ENCODE measurements around the gene XRN1. TPM values are rescaled to one million over a fixed set of nuclear protein-coding genes. Genes with fewer than 3 reads are reported as not detected.

The XRN1 gene
- polyA plus RNA-seq, 1 donor (not counting 4 experiments of a cell fraction or from before 2014, with no cell fraction given) = 14.4 TPM

DNA sequence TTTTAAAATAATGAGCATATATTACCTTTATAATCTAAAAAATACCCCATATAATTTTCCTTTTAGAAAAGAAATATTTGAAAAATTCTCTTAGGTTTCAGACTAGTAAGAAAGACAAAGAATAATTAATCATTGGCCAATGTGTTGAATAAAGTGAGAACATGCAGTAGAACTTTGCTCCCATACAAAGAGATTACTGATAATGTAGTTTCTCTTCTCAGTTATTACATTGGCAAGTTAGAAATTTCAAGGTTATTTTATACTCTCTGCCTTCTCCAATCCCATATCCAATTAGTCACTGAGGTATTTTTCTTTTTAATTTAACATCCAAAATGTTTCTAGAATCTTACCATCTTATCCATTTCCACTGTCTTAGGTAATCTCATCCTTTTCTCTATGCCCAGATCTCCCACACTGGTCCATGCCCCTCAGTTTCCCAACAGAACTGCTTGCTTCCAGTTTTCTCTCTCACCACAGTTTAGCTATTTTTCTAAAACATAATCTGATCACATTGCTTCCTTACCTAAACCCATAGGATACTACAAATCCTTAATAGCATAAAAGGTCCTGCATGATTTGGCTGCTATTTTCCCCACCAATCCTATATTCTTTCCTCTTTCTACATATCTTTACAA is 10.8 kb downstream of the XRN1 start:
- Histone ChIP-seq H2AFZ (ENCODE audit: control insufficient read depth, low read length) (no peak overlapping the region), H3K9ac (ENCODE audit: control insufficient read depth, extremely low read depth, insufficient read depth, low read length) (no peak overlapping the region), H3K9me3 (ENCODE audit: control insufficient read depth, low read depth, low read length) (no peaks in the 10 kb centered on the region), H4K20me1 (ENCODE audit: control insufficient read depth, extremely low read depth, insufficient read depth, low read length) (no peaks in the 10 kb centered on the region), H3K27me3 (ENCODE audit: control insufficient read depth, extremely low read depth, insufficient read depth, low read length) (no peaks in the 10 kb centered on the region), H3K79me2 (ENCODE audit: control insufficient read depth, insufficient read depth, low read length) (peaks cover 17% of the 10 kb centered on the region), H3K4me1 (ENCODE audit: control insufficient read depth, extremely low read depth, insufficient read depth, low read length) (peaks cover 4% of the 10 kb centered on the region), H3K27ac (ENCODE audit: control insufficient read depth, insufficient read depth, low read length) (no peak overlapping the region), H3K4me2 (ENCODE audit: control insufficient read depth, extremely low read depth, insufficient read depth, low read depth, low read length) (no peak overlapping the region), H3K9me1 (ENCODE audit: control insufficient read depth, extremely low read depth, insufficient read depth, low read length) (no peaks in the 10 kb centered on the region), H3K4me3 (ENCODE audit: control insufficient read depth in 2 of 3, extremely low read depth in 1 of 3, insufficient read depth in 2 of 3, low read depth in 1 of 3, low read length in 3 of 3) (no peak overlapping the region), H3K36me3 (ENCODE audit: control insufficient read depth in 2 of 2, extremely low read depth in 1 of 2, insufficient read depth in 2 of 2, low read length in 2 of 2) (no peaks in the 10 kb centered on the region)
- TF ChIP-seq, protein P1, sequence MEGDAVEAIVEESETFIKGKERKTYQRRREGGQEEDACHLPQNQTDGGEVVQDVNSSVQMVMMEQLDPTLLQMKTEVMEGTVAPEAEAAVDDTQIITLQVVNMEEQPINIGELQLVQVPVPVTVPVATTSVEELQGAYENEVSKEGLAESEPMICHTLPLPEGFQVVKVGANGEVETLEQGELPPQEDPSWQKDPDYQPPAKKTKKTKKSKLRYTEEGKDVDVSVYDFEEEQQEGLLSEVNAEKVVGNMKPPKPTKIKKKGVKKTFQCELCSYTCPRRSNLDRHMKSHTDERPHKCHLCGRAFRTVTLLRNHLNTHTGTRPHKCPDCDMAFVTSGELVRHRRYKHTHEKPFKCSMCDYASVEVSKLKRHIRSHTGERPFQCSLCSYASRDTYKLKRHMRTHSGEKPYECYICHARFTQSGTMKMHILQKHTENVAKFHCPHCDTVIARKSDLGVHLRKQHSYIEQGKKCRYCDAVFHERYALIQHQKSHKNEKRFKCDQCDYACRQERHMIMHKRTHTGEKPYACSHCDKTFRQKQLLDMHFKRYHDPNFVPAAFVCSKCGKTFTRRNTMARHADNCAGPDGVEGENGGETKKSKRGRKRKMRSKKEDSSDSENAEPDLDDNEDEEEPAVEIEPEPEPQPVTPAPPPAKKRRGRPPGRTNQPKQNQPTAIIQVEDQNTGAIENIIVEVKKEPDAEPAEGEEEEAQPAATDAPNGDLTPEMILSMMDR (optimal IDR thresholded peaks at IDR 0.05 in 1 of 3, IDR thresholded peaks at IDR 0.05 in 1 of 3, conservative IDR thresholded peaks at IDR 0.05 in 1 of 3; ENCODE audit: extremely low read depth in 1 of 3, insufficient read depth in 2 of 3, low read length in 3 of 3) = no peak
- TF ChIP-seq EZH2 (IDR thresholded peaks at IDR 0.05; ENCODE audit: low read length) = no peak
- DNase-seq (ENCODE audit: low read depth, low spot score) (no peak), FAIRE-seq (no peak)
- dilution Hi-C loops (cut with MboI; ENCODE audit: extremely low pct_ligation_motif_present, low sequenced_read_pairs) = no loop called here

- Histone ChIP-seq H3K9ac (ENCODE audit: control insufficient read depth, extremely low read depth, insufficient read depth, low read length) (no peak overlapping the region), H3K4me3 (ENCODE audit: control insufficient read depth in 2 of 3, extremely low read depth in 1 of 3, insufficient read depth in 2 of 3, low read depth in 1 of 3, low read length in 3 of 3) (no peak overlapping the region), H3K9me1 (ENCODE audit: control insufficient read depth, extremely low read depth, insufficient read depth, low read length) (no peaks in the 10 kb centered on the region), H3K9me3 (ENCODE audit: control insufficient read depth, low read depth, low read length) (no peaks in the 10 kb centered on the region), H3K4me2 (ENCODE audit: control insufficient read depth, extremely low read depth, insufficient read depth, low read depth, low read length) (no peak overlapping the region), H3K4me1 (ENCODE audit: control insufficient read depth, extremely low read depth, insufficient read depth, low read length) (no peaks in the 10 kb centered on the region), H3K27ac (ENCODE audit: control insufficient read depth, insufficient read depth, low read length) (no peak overlapping the region), H3K79me2 (ENCODE audit: control insufficient read depth, insufficient read depth, low read length) (peaks cover 10% of the 10 kb centered on the region), H3K36me3 (ENCODE audit: control insufficient read depth in 2 of 2, extremely low read depth in 1 of 2, insufficient read depth in 2 of 2, low read length in 2 of 2) (no peaks in the 10 kb centered on the region), H4K20me1 (ENCODE audit: control insufficient read depth, extremely low read depth, insufficient read depth, low read length) (no peaks in the 10 kb centered on the region), H2AFZ (ENCODE audit: control insufficient read depth, low read length) (no peak overlapping the region), H3K27me3 (ENCODE audit: control insufficient read depth, extremely low read depth, insufficient read depth, low read length) (no peaks in the 10 kb centered on the region)
- dilution Hi-C loops (cut with MboI; ENCODE audit: extremely low pct_ligation_motif_present, low sequenced_read_pairs) = no loop called here
- TF ChIP-seq EZH2 (IDR thresholded peaks at IDR 0.05; ENCODE audit: low read length) = no peak
- TF ChIP-seq, protein P1 (optimal IDR thresholded peaks at IDR 0.05 in 1 of 3, IDR thresholded peaks at IDR 0.05 in 1 of 3, conservative IDR thresholded peaks at IDR 0.05 in 1 of 3; ENCODE audit: extremely low read depth in 1 of 3, insufficient read depth in 2 of 3, low read length in 3 of 3) = no peak
- DNase-seq (ENCODE audit: low read depth, low spot score) (no peak), FAIRE-seq (no peak)
Measured at GRCh38 chr3:142434503-142434902, 13.3 kb downstream of the XRN1 start.

All from keratinocyte (primary cell).